GM12878 (cell line): ENCODE data around the gene PRKCB. TPM values are rescaled to one million over a fixed set of nuclear protein-coding genes. Genes with fewer than 3 reads are reported as not detected.

Experiments used
- BCL3 ChIP-seq: IDR thresholded peaks from 2 replicates; pipeline ENCODE4 v1.6.1; 2011; ENCODE audit warnings: borderline replicate concordance, low read depth, mild to moderate bottlenecking, moderate library complexity, low read length; ENCODE audit not compliant: insufficient read depth, poor library complexity, severe bottlenecking
- BRCA1 ChIP-seq: IDR thresholded peaks from 2 replicates; pipeline ENCODE4 v1.6.1; 2011; ENCODE audit warnings: low read depth, low read length, improper control_type of control experiment
- CBX5 ChIP-seq: sonication (generic); IDR thresholded peaks from 2 replicates; pipeline ENCODE4 v1.6.1; 2016; ENCODE audit warnings: low read depth, moderate library complexity, mild to moderate bottlenecking, inconsistent platforms
- E4F1 ChIP-seq: fragments of 450-650 bp; IDR thresholded peaks from 2 replicates; pipeline ENCODE4 v1.6.1; 2018; ENCODE audit warnings: borderline replicate concordance, mild to moderate bottlenecking; ENCODE audit not compliant: partially characterized antibody
- EGR1 ChIP-seq, 2 experiments: IDR thresholded peaks; 1 replicate in 1 of 2; 2 replicates in 1 of 2; pipeline ENCODE4 v1.6.1; 2011 to 2012; ENCODE audit warnings: low read depth in 2 of 2, low read length in 2 of 2, borderline replicate concordance in 1 of 2, mild to moderate bottlenecking in 1 of 2, moderate library complexity in 1 of 2
- FOS ChIP-seq: IDR thresholded peaks from 3 replicates; pipeline ENCODE4 v1.6.1; 2011; ENCODE audit warnings: borderline replicate concordance; ENCODE audit not compliant: insufficient read length; ENCODE audit errors: extremely low read depth
- HDAC2 ChIP-seq: fragments of 200-600 bp; sonication (generic); IDR thresholded peaks from 2 replicates; pipeline ENCODE4 v1.6.1; 2017
- IRF3 ChIP-seq: fragments of 450-650 bp; IDR thresholded peaks from 2 replicates; pipeline ENCODE4 v1.6.1; 2014; ENCODE audit warnings: mild to moderate bottlenecking
- JUND ChIP-seq: IDR thresholded peaks from 2 replicates; pipeline ENCODE4 v1.6.1; 2012; ENCODE audit warnings: low read depth, mild to moderate bottlenecking, low read length, improper control_type of control experiment, moderate library complexity
- MEF2B ChIP-seq: fragments of 450-650 bp; IDR thresholded peaks from 2 replicates; pipeline ENCODE4 v1.6.1; 2018; ENCODE audit warnings: mild to moderate bottlenecking, moderate library complexity; ENCODE audit not compliant: partially characterized antibody, poor library complexity, severe bottlenecking
- MYC ChIP-seq: IDR thresholded peaks from 2 replicates; pipeline ENCODE4 v1.6.1; 2011; ENCODE audit warnings: mild to moderate bottlenecking, low read length, moderate library complexity, inconsistent platforms; ENCODE audit not compliant: insufficient read depth, insufficient replicate concordance, insufficient read length, severe bottlenecking
- POU2F2 ChIP-seq: IDR thresholded peaks from 3 replicates; pipeline ENCODE4 v1.6.1; 2011; ENCODE audit warnings: low read depth, mild to moderate bottlenecking, low read length, borderline replicate concordance
- RAD21 ChIP-seq: IDR thresholded peaks from 2 replicates; pipeline ENCODE4 v1.6.1; 2011; ENCODE audit warnings: mild to moderate bottlenecking, low read depth, low read length, moderate library complexity; ENCODE audit not compliant: insufficient read depth
- RUNX3 ChIP-seq: IDR thresholded peaks from 2 replicates; pipeline ENCODE4 v1.6.1; 2012; ENCODE audit warnings: low read length, inconsistent platforms
- SP1 ChIP-seq: IDR thresholded peaks from one replicate; pipeline ENCODE4 v1.6.1; 2011; ENCODE audit warnings: low read depth, low read length
- SREBF1 ChIP-seq: IDR thresholded peaks from 2 replicates; pipeline ENCODE4 v1.6.1; 2012; ENCODE audit warnings: mild to moderate bottlenecking, low read length
- YBX1 ChIP-seq: fragments of 450-650 bp; IDR thresholded peaks from 2 replicates; pipeline ENCODE4 v1.6.1; 2016; ENCODE audit warnings: antibody characterized with exemption
- ZBED1 ChIP-seq: IDR thresholded peaks from 2 replicates; pipeline ENCODE4 v1.6.1; 2016; ENCODE audit warnings: borderline replicate concordance
- ZBTB40 ChIP-seq: fragments of 450-650 bp; IDR thresholded peaks from 2 replicates; pipeline ENCODE4 v1.6.1; 2016; ENCODE audit warnings: mild to moderate bottlenecking, moderate library complexity, borderline replicate concordance
- ZNF207 ChIP-seq: fragments of 450-650 bp; IDR thresholded peaks from 2 replicates; pipeline ENCODE4 v1.6.1; 2014; ENCODE audit warnings: antibody characterized with exemption, mild to moderate bottlenecking, borderline replicate concordance
- ZNF274 ChIP-seq: IDR thresholded peaks from one replicate; pipeline ENCODE4 v1.8.0; 2011; ENCODE audit not compliant: insufficient read length, insufficient read depth
- polyA plus RNA-seq, 11 experiments: library from polyadenylated mRNA; depleted of rRNA in 4 of 11; unstranded in 6 of 11; stranded (reverse) in 5 of 11; fragments of >200 nt; fragmentation: Nextera tagmentation in 4 of 11; fragmentation: Illumina TruSeq in 1 of 11; extraction: Ambion mirVana in 4 of 11; extraction: Trizol in 1 of 11; gene quantifications; 1 replicate in 1 of 11; 2 replicates in 10 of 11; pipeline versions ENCODE4 v1.2.1 to v1.2.3, GENCODE V29; 2011 to 2016; ENCODE audit warnings: inconsistent platforms in 2 of 11, missing spikeins in 2 of 11, low read depth in 1 of 11
- total RNA-seq, 4 experiments: library from RNA; depleted of rRNA in 3 of 4; stranded (reverse); fragments of >200 nt in 3 of 4; fragmentation: Illumina TruSeq in 1 of 4; extraction: Trizol in 1 of 4; gene quantifications; 2 replicates each; pipeline versions ENCODE4 v1.2.1 to v1.2.3, GENCODE V29; 2013 to 2021

Gene PRKCB
- total and polyA plus RNA-seq, 10 of the 15 experiments (the other 5 are each of a cell fraction or from before 2014, with no cell fraction given) = 21.4 to 158 (median 97.3) TPM

GRCh38 chr16:24013864-24014645 is 178.3 kb downstream of the PRKCB start (continued):
- TF ChIP-seq EGR1 (IDR thresholded peaks at IDR 0.05; ENCODE audit: borderline replicate concordance in 1 of 2, low read depth in 2 of 2, low read length in 2 of 2) (no peak), BRCA1 (no peak), ZBED1 (peak; percentile 87; the same call in 1 of the 2 replicates), SREBF1 (no peak), ZNF207 (no peak), JUND (peak; percentile 65; the same call in 1 of the 2 replicates), MYC (no peak), MEF2B (peak; percentile 98), CBX5 (no peak), FOS (no peak), ZNF274 (no peak), SP1 (peak; percentile 49), IRF3 (no peak), BCL3 (peak; percentile 87), HDAC2 (no peak), ZBTB40 (no peak; the same call in 1 of the 2 replicates), POU2F2 (peak; percentile 25; the same call in 1 of the 3 replicates), E4F1 (no peak), YBX1 (no peak), RAD21 (no peak), RUNX3 (peak; percentile 90)
